ENCODE measurements around the gene ARL9.

Gene ARL9

GRCh38 chr4:56531823-56532222 is 26.2 kb downstream of the ARL9 start:
- no peak for DNase-seq (ENCODE audit: low spot score)

GRCh38 chr4:56532239-56532638 is 26.6 kb downstream of the ARL9 start:
- DNase-seq (ENCODE audit: low spot score), result no peak

DNA sequence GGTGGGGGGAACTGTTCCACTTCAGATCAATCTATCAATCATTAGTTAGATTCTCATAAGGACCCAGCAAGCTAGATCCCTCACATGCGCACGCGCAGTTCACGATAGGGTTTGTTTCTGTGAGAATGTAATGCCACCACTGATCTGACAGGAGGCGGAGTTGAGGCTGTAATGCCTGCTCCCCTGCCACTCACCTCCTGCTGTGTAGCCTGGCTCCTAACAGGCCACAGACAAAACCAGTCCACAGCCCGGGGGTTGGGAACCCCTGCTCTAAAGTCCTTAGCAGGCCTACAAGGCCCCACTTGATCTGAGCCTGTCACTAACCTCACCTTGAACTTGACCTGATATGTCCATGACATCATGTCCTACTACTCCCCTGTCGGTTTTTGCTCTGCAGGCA is 30.3 kb downstream of the ARL9 start:
- DNase-seq (ENCODE audit: low spot score), result no peak

DNA sequence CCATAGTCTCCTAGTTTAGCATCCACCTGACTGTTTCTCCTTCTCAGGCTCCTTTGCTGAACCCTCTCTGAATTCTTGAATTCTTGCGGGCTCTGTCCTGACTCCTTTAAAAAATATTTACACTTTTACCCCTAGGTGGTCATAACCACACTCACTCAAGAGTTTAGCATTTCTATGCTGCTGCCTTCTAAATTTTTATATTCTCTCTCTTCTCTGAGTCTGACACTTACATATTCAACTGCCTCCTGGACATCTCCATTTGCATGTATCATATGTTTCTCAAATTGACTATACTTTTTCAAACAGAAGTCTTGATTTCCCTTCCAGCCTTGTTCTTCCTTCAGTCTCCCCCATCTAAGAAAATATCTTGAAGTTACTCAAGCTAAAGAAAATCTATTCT is 31.6 kb downstream of the ARL9 start:
- DNase-seq (ENCODE audit: low spot score), result no peak

- DNase-seq (ENCODE audit: low spot score), result no peak
Measured at GRCh38 chr4:56540826-56541225, 35.2 kb downstream of the ARL9 start.

GRCh38 chr4:56544573-56545131 is 39.1 kb downstream of the ARL9 start:
- peak; percentile 96 for DNase-seq (ENCODE audit: low spot score)

DNA sequence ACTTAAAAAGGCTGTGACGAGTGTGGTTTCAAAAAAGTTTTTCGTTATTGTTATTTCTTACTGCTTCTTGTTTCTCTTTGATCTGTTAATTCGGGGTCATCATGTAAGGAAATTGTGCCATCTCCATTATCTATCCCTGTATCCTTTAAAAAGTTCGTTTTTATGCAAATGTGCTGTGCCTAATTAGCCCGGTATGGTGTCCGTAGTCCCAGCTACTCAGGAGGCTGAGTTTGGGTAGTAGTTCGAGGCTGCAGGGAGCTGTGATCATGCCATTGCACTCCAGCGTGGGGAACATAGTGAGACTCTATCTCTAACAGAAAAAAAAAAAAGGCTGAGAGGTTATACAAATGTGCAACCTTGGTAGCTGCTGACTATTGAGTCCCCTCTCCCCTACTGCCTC is 45.1 kb downstream of the ARL9 start:
- no peak for DNase-seq (ENCODE audit: low spot score)

DNA sequence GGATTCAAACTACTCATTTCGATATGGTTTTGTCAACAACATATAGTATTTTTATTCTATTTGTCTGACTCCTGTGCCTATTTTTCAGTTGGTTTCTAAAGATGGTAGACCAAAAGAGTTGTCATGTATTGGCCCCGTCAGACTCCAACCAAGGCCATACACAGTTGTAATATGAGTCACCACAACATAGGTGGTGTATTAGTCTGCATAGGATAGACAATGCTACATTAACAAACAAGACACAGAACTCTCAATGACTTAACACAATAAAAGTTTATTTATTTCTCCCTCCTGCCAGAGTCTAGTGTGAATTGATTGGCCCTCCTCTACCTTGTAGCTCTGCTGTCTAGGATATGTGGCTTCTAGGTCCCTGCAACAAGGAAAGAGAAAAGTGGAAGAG is 45.9 kb downstream of the ARL9 start:
- DNase-seq (ENCODE audit: low spot score), result no peak

GRCh38 chr4:56552273-56552672 is 46.7 kb downstream of the ARL9 start:
- DNase-seq (ENCODE audit: low spot score), result no peak

- DNase-seq (ENCODE audit: low spot score), result no peak
Measured at GRCh38 chr4:56570041-56570440, 64.5 kb downstream of the ARL9 start.
